Measurements from ENCODE around the gene ERBB4. TPM values are rescaled to one million over a fixed set of nuclear protein-coding genes. Genes with fewer than 3 reads are reported as not detected.

ERBB4 gene
- total and polyA plus RNA-seq, 2 of the 8 experiments (the other 6 are each of a cell fraction or from before 2014, with no cell fraction given) = 0.34 to 1.3 TPM

DNA sequence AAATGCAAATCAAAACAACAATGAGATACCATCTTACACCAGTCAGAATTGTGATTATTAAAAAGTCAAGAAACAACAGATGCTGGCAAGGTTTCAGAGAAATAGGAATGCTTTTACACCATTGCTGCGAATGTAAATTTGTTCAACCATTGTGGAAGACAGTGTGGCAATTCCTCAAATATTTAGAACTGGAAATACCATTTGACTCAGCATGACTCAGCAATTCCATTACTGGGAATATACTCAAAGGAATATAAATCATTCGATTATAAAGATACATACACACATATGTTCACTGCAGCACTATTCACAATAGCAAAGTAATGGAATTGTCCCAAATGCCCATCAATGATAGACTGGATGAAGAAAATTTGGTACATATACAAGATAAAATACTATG lies 516.7 kb downstream of the ERBB4 start:
- Histone ChIP-seq H3K79me2 (ENCODE audit: control insufficient read depth in 1 of 2, insufficient read depth in 2 of 2, low read length in 2 of 2) (no peaks in the 10 kb centered on the region), H2AFZ (ENCODE audit: low read length) (no peak overlapping the region), H3K36me3 (ENCODE audit: control insufficient read depth in 2 of 4, insufficient read depth in 4 of 4, low read length in 3 of 4) (no peaks in the 10 kb centered on the region), H2BK15ac (ENCODE audit: low read length) (no peak overlapping the region), H3K9me3 (ENCODE audit: insufficient read depth in 2 of 2, low read depth in 1 of 2, low read length in 1 of 2) (no peaks in the 10 kb centered on the region), H4K20me1 (replicated peaks in 1 of 2; ENCODE audit: control insufficient read depth in 1 of 2, insufficient read depth in 2 of 2, low read length in 2 of 2) (no peaks in the 10 kb centered on the region), H3K18ac (ENCODE audit: extremely low read depth, low read length) (no peak overlapping the region), H3K4me3 (ENCODE audit: extremely low read depth in 1 of 4, insufficient read depth in 2 of 4, low read depth in 3 of 4, low read length in 4 of 4) (no peak overlapping the region), H3K56ac (replicated peaks; ENCODE audit: insufficient read length, low read depth, low read length) (no peak overlapping the region), H3K27me3 (replicated peaks in 1 of 4; ENCODE audit: control insufficient read depth in 3 of 4, extremely low read depth in 1 of 4, insufficient read depth in 3 of 4, low read length in 3 of 4) (no peaks in the 10 kb centered on the region), H3K23ac (ENCODE audit: insufficient read length) (no peak overlapping the region), H3K27ac (ENCODE audit: low read depth, low read length) (no peak overlapping the region), H3K79me1 (ENCODE audit: low read depth, low read length) (no peaks in the 10 kb centered on the region), H2BK5ac (ENCODE audit: low read depth, low read length) (no peak overlapping the region), H3K4ac (replicated peaks; ENCODE audit: insufficient read length, low read depth, low read length) (no peak overlapping the region), H3K9ac (replicated peaks in 1 of 4; ENCODE audit: extremely low read depth in 1 of 4, low read depth in 3 of 4, low read length in 3 of 4) (no peak overlapping the region), H3K4me2 (ENCODE audit: insufficient read depth in 1 of 2, low read depth in 2 of 2, low read length in 2 of 2) (no peak overlapping the region), H4K5ac (ENCODE audit: insufficient read length, low read depth, low read length) (no peak overlapping the region), H3K4me1 (replicated peaks in 1 of 4; ENCODE audit: control insufficient read depth in 3 of 4, insufficient read depth in 4 of 4, low read length in 3 of 4) (no peaks in the 10 kb centered on the region), H3K23me2 (ENCODE audit: low read depth, low read length) (no peaks in the 10 kb centered on the region), H2AK5ac (ENCODE audit: low read depth, low read length) (no peak overlapping the region), H2BK12ac (ENCODE audit: low read depth, low read length) (no peak overlapping the region), H4K91ac (replicated peaks; ENCODE audit: insufficient read length, low read length) (no peak overlapping the region), H2BK20ac (ENCODE audit: low read length) (no peak overlapping the region), H4K8ac (ENCODE audit: extremely low read depth, insufficient read depth, low read length) (no peak overlapping the region), H2BK120ac (replicated peaks; ENCODE audit: low read depth, low read length) (no peak overlapping the region), H3K14ac (ENCODE audit: insufficient read length) (no peak overlapping the region)
- DNase-seq (ENCODE audit: low read depth in 1 of 2, low spot score in 2 of 2) (no peak), FAIRE-seq (no peak)
- ChIA-PET CTCF (ENCODE audit: partially characterized antibody) (interaction anchor here (0.7 kb wide), 1 partner anchor 218 kb away, joined by 3 read pairs; no protein-coding TSS in a partner anchor), POLR2A (ENCODE audit: partially characterized antibody) (no interaction called here)
- WGBS, 2 experiments (ENCODE audit: extremely low coverage in 1 of 2, insufficient coverage in 1 of 2, insufficient read length in 1 of 2, insufficient replicate concordance in 2 of 2, low coverage in 1 of 2, low lambda C conversion rate in 2 of 2, missing lambda C conversion rate in 1 of 2) = 85% methylated on average over 2 of the region's 2 CpGs; no CpG with 5 or more reads in 1 of the 2 experiments
- no peak for TF ChIP-seq KDM4A (IDR thresholded peaks at IDR 0.05; ENCODE audit: low read depth, low read length, severe bottlenecking)
- 0 out of 2 replicates have a peak, but pooled peaks have one; percentile 23 for TF ChIP-seq MAFK (IDR thresholded peaks at IDR 0.05; ENCODE audit: low read depth, low read length)
- no peak for TF ChIP-seq SP2 (IDR thresholded peaks at IDR 0.05; ENCODE audit: low read length)
- TF ChIP-seq BACH1 (IDR thresholded peaks at IDR 0.05; ENCODE audit: low read length) = peak; percentile 73
- TF ChIP-seq JUN (IDR thresholded peaks at IDR 0.05; ENCODE audit: low read depth, low read length) = no peak
- no peak for TF ChIP-seq NRF1 (IDR thresholded peaks at IDR 0.05; ENCODE audit: low read depth, low read length)
- TF ChIP-seq EGR1 (IDR thresholded peaks at IDR 0.05; ENCODE audit: borderline replicate concordance, low read depth, low read length) = no peak
- TF ChIP-seq EP300 (IDR thresholded peaks at IDR 0.05; ENCODE audit: borderline replicate concordance in 1 of 2, low read depth in 2 of 2, low read length in 2 of 2) = no peak
- no peak for TF ChIP-seq NANOG (IDR thresholded peaks at IDR 0.05; ENCODE audit: insufficient read depth, low read depth, low read length, poor library complexity, severe bottlenecking)
- TF ChIP-seq TEAD4 (IDR thresholded peaks at IDR 0.05; ENCODE audit: low read depth, low read length) = no peak
- TF ChIP-seq POU5F1 (IDR thresholded peaks at IDR 0.05; ENCODE audit: low read depth, low read length) = no peak
- TF ChIP-seq SAP30 (IDR thresholded peaks at IDR 0.05; ENCODE audit: insufficient read depth, insufficient replicate concordance, low read length) = no peak
- TF ChIP-seq KDM1A (IDR thresholded peaks at IDR 0.05; ENCODE audit: borderline replicate concordance, low read length) = no peak
